HG03575 (cell line): ENCODE data around the gene JTB.
A peak's percentile ranks its signal among the peaks of the same experiment; 100 is the strongest.
"Not testable (repeated sequence)": the region's sequence is repeated elsewhere in the genome, so short reads cannot be mapped to it uniquely, and the experiment has no call there.

ENCODE experiments used
- ATAC-seq: cut with Tn5 transposase; IDR thresholded peaks from one replicate; pipeline ENCODE4 v1.9.1; 2021; ENCODE audit not compliant: unreplicated experiment, insufficient number of reproducible peaks, low FRiP score; ENCODE audit errors: extremely low read depth

Gene JTB

GRCh38 chr1:153984123-153984894, 6.8 kb upstream of the JTB start:
- ATAC-seq = no peak

DNA sequence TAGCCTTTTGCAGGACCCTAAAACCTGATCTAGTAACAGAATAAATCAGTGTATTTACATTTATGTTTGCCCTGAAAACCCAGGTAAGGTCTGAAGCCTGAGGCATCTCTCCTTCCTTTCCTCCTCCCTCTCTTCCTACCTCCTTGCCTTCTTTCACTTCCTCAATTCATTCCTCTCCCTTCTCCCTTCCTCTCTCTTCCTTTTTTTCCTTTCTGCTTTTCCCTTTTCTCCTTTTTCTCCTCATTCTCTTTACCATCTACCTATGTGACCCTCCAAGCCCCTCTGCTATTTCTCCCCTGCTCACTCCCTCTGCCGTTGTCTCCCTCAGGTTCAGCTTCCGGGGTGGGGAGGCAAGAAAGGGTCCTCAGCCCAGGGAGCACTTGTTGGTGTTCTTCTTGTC, 4.3 kb upstream of the JTB start:
- not testable (repeated sequence) for ATAC-seq

GRCh38 chr1:153979091-153979490, 1.6 kb upstream of the JTB start:
- ATAC-seq = not testable (repeated sequence)

GRCh38 chr1:153978274-153978909, 918 bp upstream of the JTB start:
- no peak for ATAC-seq

- no peak for ATAC-seq
Observed at GRCh38 chr1:153976819-153977249, 640 bp downstream of the JTB start.

DNA sequence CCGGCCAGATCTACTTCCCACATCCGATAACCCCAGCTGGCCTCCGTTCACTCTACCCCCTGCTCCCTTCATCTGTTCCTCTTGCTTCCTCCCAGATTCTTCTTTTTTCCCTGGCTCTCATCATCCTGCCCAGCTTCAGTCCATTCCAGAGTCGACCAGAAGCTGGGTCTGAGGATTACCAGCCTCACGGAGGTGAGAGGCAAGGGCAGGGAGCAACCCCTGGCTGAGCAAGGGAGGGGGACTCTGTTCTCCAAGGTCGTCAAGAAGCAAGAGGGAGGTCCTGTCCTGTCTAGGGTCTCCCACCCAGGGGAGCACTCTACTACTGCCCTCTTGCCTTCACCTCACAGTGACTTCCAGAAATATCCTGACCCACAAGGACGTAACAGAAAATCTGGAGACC, 3.9 kb downstream of the JTB start:
- no peak for ATAC-seq

GRCh38 chr1:153973071-153973470, 4.4 kb downstream of the JTB start:
- no peak for ATAC-seq

DNA sequence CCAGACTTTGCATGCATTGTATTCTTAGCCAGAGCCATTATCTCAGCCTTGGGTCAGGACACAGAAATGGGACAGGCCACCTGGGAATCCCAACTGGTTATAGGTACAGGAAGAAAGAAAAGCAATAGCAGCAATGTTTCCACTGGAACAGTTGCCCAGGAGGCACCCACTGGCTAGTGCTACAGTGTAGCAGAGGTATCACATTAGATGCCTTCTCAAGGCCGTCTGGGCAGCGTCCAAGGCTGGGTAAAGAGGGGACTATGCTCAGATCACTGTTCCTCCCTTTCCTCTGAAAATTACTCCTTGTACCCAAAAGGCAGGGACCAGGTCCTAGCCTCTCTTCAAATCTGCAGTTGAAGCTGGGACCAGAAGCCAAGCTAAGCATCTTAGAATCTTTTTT, 7.1 kb downstream of the JTB start:
- ATAC-seq = no peak

DNA sequence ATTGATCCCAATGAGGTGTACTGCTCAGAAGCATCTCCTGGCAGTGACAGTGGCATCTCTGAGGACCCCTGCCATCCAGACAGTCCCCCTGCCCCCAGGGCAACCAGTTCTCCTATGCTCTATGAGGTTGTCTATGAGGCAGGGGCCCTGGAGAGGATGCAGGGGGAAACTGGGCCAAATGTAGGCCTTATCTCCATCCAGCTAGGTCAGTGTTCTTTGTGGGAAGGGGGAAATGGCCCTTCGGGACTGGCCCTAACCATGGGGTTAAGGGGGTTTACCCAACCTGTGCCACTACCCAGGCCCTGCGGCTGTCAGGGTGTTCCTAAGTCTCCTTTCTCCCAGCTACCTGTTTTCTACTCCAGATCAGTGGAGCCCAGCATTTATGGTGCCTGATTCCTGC, 8.5 kb downstream of the JTB start:
- no peak for ATAC-seq

GRCh38 chr1:153968408-153968807, 9.1 kb downstream of the JTB start:
- ATAC-seq = no peak

GRCh38 chr1:153968000-153968363, 9.5 kb downstream of the JTB start:
- ATAC-seq = no peak

- ATAC-seq = peak; percentile 57
Observed at GRCh38 chr1:153967107-153967999, 10.1 kb downstream of the JTB start, which contains the start of gene CREB3L4. TSS of gene CREB3L4 (plus strand) at chr1:153967902. CDS start at chr1:153968526, 624 bp downstream.

GRCh38 chr1:153963850-153964331, 13.6 kb downstream of the JTB start:
- ATAC-seq = no peak

DNA sequence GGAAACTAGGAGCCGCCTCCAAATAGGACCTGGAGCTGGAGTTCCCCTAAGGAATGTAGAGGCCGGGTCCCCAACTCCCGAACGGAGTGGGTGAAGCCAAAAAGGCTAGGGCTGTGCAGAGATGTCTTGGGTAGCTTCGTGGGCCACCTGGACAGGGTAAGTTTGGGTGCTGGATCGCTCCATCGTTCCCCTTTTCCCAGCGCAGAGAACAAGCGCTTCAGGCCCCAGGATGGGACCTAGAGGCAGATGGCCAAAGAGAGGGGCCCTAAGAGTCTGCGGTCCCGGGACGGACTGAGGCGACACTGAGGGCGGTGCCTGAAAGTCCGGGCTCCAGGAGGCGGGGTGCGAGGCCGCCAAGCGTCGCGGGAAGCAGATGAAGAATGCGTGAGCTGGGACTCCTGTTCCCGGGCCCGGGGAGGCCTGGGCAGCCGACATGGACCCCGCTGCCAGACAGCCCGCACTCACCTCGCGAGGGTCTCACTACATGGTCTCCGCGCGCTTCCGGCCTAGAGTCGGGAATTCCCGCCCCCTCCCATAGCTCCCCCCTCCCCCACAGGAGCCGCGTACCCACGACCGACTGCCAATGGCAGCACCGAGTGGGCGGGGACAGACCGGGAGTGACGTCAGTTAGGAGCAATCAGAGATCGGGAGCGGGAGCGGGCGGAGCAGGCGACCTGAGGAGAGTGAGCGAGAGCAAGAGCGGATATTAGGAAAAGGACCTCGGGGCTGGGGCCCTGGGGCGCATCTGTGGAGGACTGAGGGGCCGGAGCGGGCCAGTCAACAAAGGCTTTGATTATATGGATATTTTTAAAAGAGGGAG, 14.2 kb downstream of the JTB start, which contains the start of gene SLC39A1:
Gene SLC39A1, minus strand, starts transcription at position 508 of the 820 bp plus-strand sequence. CDS start 822 bp downstream, outside the sequence.
- ATAC-seq = no peak

DNA sequence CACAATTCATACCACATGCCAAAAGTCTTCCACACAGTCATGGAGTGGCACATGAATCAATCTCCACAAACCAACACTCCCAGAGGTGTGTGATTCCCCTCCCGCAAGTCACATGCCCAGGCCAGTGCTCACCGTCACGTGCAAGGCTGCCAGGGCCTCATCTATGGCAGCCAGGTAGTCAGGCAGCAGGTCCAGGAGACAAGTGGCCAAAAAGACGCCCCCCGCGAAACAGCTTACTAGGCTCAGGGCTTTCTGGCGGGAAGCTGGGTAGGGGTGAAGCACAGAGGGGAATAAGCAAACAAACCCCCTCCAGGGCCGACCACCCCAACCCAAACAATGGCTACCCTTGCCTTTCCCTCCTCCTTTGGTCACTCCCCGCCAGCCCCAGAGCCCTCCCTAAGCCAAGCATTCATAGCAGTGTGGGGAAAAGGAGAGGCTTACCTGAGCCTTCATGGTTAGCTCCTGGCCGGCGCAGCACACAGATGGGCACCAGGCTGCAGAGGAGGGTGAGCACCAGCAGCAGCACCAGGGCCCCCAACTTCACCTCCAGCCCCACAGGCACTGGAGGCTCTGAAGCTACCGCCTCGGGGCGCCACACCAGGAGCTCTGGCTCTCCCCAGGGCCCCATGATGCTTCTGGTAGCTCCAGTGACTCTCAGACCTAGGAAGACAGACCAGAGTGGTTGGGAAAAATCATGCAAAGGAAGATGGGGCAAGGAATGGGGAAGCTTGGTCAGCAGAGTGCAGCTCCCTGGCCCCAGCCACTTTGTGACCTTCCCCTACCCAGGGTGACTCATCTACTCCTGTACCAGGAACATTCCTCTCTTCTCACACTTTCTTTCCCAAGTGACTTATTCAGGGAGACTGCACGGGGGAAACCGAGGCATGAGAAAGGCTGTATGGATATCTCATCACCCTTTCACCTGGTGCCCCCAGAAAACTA, 15.1 kb downstream of the JTB start:
- ATAC-seq = no peak

GRCh38 chr1:153961421-153961820, 16.1 kb downstream of the JTB start:
- ATAC-seq = no peak

DNA sequence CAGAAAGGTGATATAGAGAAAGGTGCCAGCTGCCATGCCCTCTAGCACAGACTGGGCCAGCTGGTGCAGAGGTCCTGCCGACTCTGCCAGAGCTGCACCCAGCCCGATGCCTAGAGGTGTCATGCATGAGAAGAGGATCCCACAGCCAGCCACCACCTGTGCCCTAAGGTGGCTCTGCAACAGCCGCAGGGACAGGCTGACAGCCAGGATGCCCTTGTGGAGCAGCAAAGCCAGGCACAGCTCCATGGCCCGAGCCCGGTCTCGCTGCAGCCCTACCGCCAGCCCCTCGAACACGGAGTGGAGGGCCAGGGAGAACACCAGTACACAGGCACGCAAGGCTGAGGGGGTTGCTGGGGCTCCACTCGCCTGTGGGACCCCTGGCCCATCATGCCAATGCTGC, 17.3 kb downstream of the JTB start:
- no peak for ATAC-seq

- ATAC-seq = no peak
Observed at GRCh38 chr1:153959454-153959853, 18.0 kb downstream of the JTB start.
